Endothelial cell of umbilical vein (primary cell): ENCODE results near the gene ZBTB7C. TPM values are rescaled to one million over a fixed set of nuclear protein-coding genes. Genes with fewer than 3 reads are reported as not detected.

Source experiments
- BruUV-seq: library from RNA; stranded (reverse); fragments of 400-500 nt; replicated peaks from 2 replicates; lab custom pipeline; 2021; lab: Mats Ljungman, UMichigan
- CTCF ChIA-PET: fragments of 300-600, 350-600 bp; sonication (Branson Sonifier 250); formaldehyde crosslinking; loops from one replicate; lab custom pipeline; 2021; ENCODE audit warnings: antibody characterized with exemption, inconsistent platforms; lab: Charles Lee
- POLR2A ChIA-PET: fragments of 300-600, 350-600 bp; sonication (Branson Sonifier 250); formaldehyde crosslinking; loops from one replicate; lab custom pipeline; 2021; ENCODE audit warnings: antibody characterized with exemption, inconsistent platforms; lab: Charles Lee
- DNase-seq: peaks from one replicate; pipeline ENCODE4 v3.0.0-alpha.2; 2011; ENCODE audit warnings: low read depth, low spot score
- FAIRE-seq: peaks from 2 replicates; lab custom pipeline; 2011; peaks lifted over from hg19 to GRCh38; lab: Jason Lieb, UNC
- H2AFZ ChIP-seq: 2 replicates; pipeline ENCODE4 v1.6.0; 2012; ENCODE audit warnings: low read depth, low read length, control low read depth, inconsistent platforms
- H3K27ac ChIP-seq: 2 replicates; pipeline ENCODE4 v1.5.1; 2011; ENCODE audit warnings: low read depth, mild to moderate bottlenecking, control low read depth, low read length, moderate library complexity; ENCODE audit not compliant: insufficient read depth
- H3K27me3 ChIP-seq, 2 experiments: 2 replicates each; pipeline versions ENCODE4 v1.6.0 to v1.6.1; 2011; ENCODE audit warnings: low read length in 2 of 2, mixed read lengths in 1 of 2; ENCODE audit not compliant: control insufficient read depth in 2 of 2, insufficient read depth in 2 of 2
- H3K36me3 ChIP-seq, 2 experiments: 2 replicates in 1 of 2; 3 replicates in 1 of 2; pipeline ENCODE4 v1.5.1; 2011; ENCODE audit warnings: low read length in 2 of 2, mild to moderate bottlenecking in 1 of 2, moderate library complexity in 1 of 2; ENCODE audit not compliant: control insufficient read depth in 2 of 2, insufficient read depth in 2 of 2; ENCODE audit errors: extremely low read depth in 1 of 2
- H3K4me1 ChIP-seq: 3 replicates; pipeline ENCODE4 v1.5.1; 2011; ENCODE audit warnings: mild to moderate bottlenecking, low read length; ENCODE audit not compliant: control insufficient read depth, insufficient read depth; ENCODE audit errors: extremely low read depth
- H3K4me2 ChIP-seq: 2 replicates; pipeline ENCODE4 v1.6.1; 2011; ENCODE audit warnings: low read length, control low read depth, mixed read lengths; ENCODE audit not compliant: insufficient read depth
- H3K4me3 ChIP-seq, 3 experiments: fragments of 200-600 bp in 1 of 3; sonication (generic), shearing (Covaris generic) in 1 of 3; replicated peaks in 1 of 3; 2 replicates each; pipeline ENCODE4 v1.5.1; 2011 to 2016; ENCODE audit warnings: control low read depth in 3 of 3, low read length in 3 of 3, mild to moderate bottlenecking in 2 of 3, inconsistent platforms in 1 of 3, low read depth in 1 of 3, moderate library complexity in 1 of 3; ENCODE audit not compliant: insufficient read depth in 1 of 3
- H3K79me2 ChIP-seq: 2 replicates; pipeline ENCODE4 v1.6.0; 2012; ENCODE audit warnings: low read length, inconsistent platforms; ENCODE audit not compliant: control insufficient read depth, insufficient read depth
- H3K9ac ChIP-seq: replicated peaks from 2 replicates; pipeline ENCODE3; 2011; ENCODE audit warnings: low read length, control low read depth; ENCODE audit not compliant: insufficient read depth; ENCODE audit errors: extremely low read depth
- H3K9me1 ChIP-seq: replicated peaks from 3 replicates; pipeline ENCODE4 v1.6.0; 2011; ENCODE audit warnings: mild to moderate bottlenecking, low read length; ENCODE audit not compliant: control insufficient read depth, insufficient read depth; ENCODE audit errors: extremely low read depth
- H3K9me3 ChIP-seq: replicated peaks from 2 replicates; pipeline ENCODE4 v1.5.1; 2012; ENCODE audit warnings: low read length, inconsistent platforms; ENCODE audit not compliant: control insufficient read depth, insufficient read depth
- H4K20me1 ChIP-seq: replicated peaks from 2 replicates; pipeline ENCODE3; 2011; ENCODE audit warnings: mild to moderate bottlenecking, low read length; ENCODE audit not compliant: control insufficient read depth, insufficient read depth; ENCODE audit errors: extremely low read depth
- EZH2 ChIP-seq: IDR thresholded peaks from 2 replicates; pipeline ENCODE4 v1.6.1; 2012; ENCODE audit warnings: borderline replicate concordance, low read depth, mild to moderate bottlenecking, moderate library complexity, low read length, inconsistent platforms; ENCODE audit not compliant: severe bottlenecking
- FOS ChIP-seq: IDR thresholded peaks from 2 replicates; pipeline ENCODE4 v1.6.1; 2011; ENCODE audit warnings: mild to moderate bottlenecking, low read length, moderate library complexity, borderline replicate concordance; ENCODE audit not compliant: insufficient read depth
- JUN ChIP-seq: IDR thresholded peaks from 2 replicates; pipeline ENCODE4 v1.6.1; 2011; ENCODE audit warnings: borderline replicate concordance, low read depth; ENCODE audit not compliant: insufficient read length, insufficient read depth
- POLR2AphosphoS5 ChIP-seq: IDR thresholded peaks from 2 replicates; pipeline ENCODE4 v1.6.1; 2012; ENCODE audit warnings: low read depth, mild to moderate bottlenecking, control low read depth, low read length, moderate library complexity; ENCODE audit not compliant: insufficient read depth
- dilution Hi-C: fragments of 300-500 bp; cut with MboI; formaldehyde crosslinking; loops from one replicate; pipeline ENCODE4 v1.15.0; 2019; ENCODE audit warnings: low sequenced_read_pairs; ENCODE audit not compliant: extremely low pct_ligation_motif_present
- intact Hi-C: fragments of 100-400 bp; cut with micrococcal nuclease; formaldehyde crosslinking; loops from one replicate; pipeline ENCODE4 v1.10.0; 2022
- polyA plus RNA-seq, 4 experiments: library from polyadenylated mRNA; depleted of rRNA in 3 of 4; stranded (reverse) in 3 of 4; unstranded in 1 of 4; fragments of >200 nt; gene quantifications; 2 replicates each; pipeline versions ENCODE4 v1.2.1 to v1.2.3, GENCODE V29; 2011 to 2012; ENCODE audit warnings: missing spikeins in 1 of 4
- total RNA-seq: library from RNA; stranded (reverse); gene quantifications from 2 replicates; pipeline ENCODE4 v1.2.3, GENCODE V29; 2021
- TF ChIP-seq, protein P1 (sequence below), 2 donors: IDR thresholded peaks; 1 replicate in 1 of 2; 2 replicates in 1 of 2; pipeline ENCODE4 v1.5.1; 2011; ENCODE audit warnings: low read length in 2 of 2, mild to moderate bottlenecking in 2 of 2, moderate library complexity in 2 of 2, control low read depth in 1 of 2, inconsistent platforms in 1 of 2, low read depth in 1 of 2; ENCODE audit not compliant: insufficient read depth in 1 of 2; ENCODE audit errors: extremely low read depth in 1 of 2

The ZBTB7C gene
- total and polyA plus RNA-seq, 2 donors (not counting 3 experiments of a cell fraction or from before 2014, with no cell fraction given), result not detected

DNA sequence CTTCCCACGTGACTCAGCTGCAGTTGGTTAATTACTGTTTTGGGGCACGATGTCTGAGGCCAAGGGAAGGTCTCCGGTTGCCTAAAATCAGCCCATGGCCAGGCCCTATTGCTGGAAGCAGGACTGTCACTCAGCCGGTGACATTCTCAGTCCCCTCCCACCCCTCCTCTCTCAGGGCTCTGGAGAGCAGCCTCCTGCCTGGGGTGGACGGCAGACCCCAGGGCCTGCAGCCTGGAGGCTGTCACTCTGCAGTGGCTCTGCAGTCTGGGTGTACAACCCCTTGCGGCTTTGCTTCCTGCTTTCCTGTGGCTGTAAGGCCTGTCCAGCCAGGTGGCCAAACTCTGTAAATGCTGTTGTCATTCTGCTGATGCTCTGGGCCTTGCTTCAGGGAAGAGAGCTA lies 32.8 kb downstream of the ZBTB7C start:
- dilution Hi-C loops, result no loop called here
- no peak for FAIRE-seq

DNA sequence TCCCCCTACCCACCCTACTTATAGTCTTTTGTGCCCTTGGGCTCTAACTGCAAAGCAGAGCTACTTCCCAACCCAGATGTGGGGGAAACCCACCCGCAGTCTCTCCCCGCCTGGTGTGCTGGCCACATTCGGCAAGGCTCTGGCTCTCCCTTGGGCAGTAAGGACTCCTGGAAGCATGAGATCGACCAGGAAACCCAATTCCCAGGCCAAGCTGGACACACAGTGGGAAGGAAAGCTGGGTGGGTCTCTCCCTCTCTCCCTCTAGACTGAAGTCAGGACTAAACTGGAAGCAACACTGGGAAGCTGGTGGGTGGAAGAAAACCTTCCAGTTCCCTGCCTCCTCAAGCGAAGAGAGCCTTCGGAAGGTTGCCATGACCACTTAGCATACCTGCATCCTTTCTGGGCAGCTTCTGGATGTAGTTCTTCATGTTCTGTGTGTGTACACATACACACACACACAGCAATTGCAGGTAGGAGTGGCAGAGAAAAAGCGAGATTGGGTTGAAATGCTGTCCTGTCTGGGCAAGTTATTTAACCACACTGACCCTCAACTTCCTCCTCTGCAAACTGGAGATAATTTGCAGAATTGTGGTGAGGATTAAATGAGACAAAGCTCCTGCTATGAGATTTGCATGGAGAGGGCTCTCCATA lies 33.9 kb downstream of the ZBTB7C start:
- Histone ChIP-seq H3K4me2 (no peak overlapping the region), H3K9ac (no peak overlapping the region), H2AFZ (no peak overlapping the region), H4K20me1 (no peaks in the 10 kb centered on the region), H3K4me1 (no peaks in the 10 kb centered on the region), H3K9me3 (no peaks in the 10 kb centered on the region), H3K9me1 (no peaks in the 10 kb centered on the region), H3K27ac (no peak overlapping the region), H3K4me3 (no peak overlapping the region), H3K79me2 (no peaks in the 10 kb centered on the region), H3K27me3 (peaks cover 0 to 12% of the 10 kb centered on the region in 2 experiments), H3K36me3 (no peaks in the 10 kb centered on the region)
- CTCF ChIA-PET, result interaction anchor here (0.6 kb wide), 1 partner anchor 29 kb away, joined by 4 read pairs; no protein-coding TSS in a partner anchor
- BruUV-seq, result no TSS peak
- POLR2A ChIA-PET, result no interaction called here
- DNase-seq (no peak), FAIRE-seq (no peak)
- TF ChIP-seq JUN (no peak), POLR2AphosphoS5 (no peak), FOS (no peak)
- dilution Hi-C loops (no loop called here), intact Hi-C loops (no loop called here)

More for the DNA sequence above, 32.8 kb downstream of the ZBTB7C start:
- no peaks in the 10 kb centered on the region for H3K36me3 ChIP-seq
- H3K79me2 ChIP-seq, result no peaks in the 10 kb centered on the region
- H3K9me3 ChIP-seq, result no peaks in the 10 kb centered on the region
- H2AFZ ChIP-seq, result no peak overlapping the region
- BruUV-seq, result no TSS peak
- H3K4me2 ChIP-seq, result no peak overlapping the region
- no peaks in the 10 kb centered on the region for H3K4me1 ChIP-seq
- no peak overlapping the region for H3K4me3 ChIP-seq
- ChIA-PET CTCF (no interaction called here), POLR2A (no interaction called here)
- no peak overlapping the region for H3K27ac ChIP-seq
- peaks cover 0 to 12% of the 10 kb centered on the region in 2 experiments for H3K27me3 ChIP-seq
- no peaks in the 10 kb centered on the region for H4K20me1 ChIP-seq
- intact Hi-C loops, result no loop called here
- TF ChIP-seq EZH2, result no peak
- TF ChIP-seq, protein P1, sequence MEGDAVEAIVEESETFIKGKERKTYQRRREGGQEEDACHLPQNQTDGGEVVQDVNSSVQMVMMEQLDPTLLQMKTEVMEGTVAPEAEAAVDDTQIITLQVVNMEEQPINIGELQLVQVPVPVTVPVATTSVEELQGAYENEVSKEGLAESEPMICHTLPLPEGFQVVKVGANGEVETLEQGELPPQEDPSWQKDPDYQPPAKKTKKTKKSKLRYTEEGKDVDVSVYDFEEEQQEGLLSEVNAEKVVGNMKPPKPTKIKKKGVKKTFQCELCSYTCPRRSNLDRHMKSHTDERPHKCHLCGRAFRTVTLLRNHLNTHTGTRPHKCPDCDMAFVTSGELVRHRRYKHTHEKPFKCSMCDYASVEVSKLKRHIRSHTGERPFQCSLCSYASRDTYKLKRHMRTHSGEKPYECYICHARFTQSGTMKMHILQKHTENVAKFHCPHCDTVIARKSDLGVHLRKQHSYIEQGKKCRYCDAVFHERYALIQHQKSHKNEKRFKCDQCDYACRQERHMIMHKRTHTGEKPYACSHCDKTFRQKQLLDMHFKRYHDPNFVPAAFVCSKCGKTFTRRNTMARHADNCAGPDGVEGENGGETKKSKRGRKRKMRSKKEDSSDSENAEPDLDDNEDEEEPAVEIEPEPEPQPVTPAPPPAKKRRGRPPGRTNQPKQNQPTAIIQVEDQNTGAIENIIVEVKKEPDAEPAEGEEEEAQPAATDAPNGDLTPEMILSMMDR (IDR thresholded peaks at IDR 0.05; ENCODE audit: extremely low read depth in 1 of 2, insufficient read depth in 1 of 2, low read depth in 1 of 2, low read length in 2 of 2), result no peak
- no peak for TF ChIP-seq POLR2AphosphoS5
- TF ChIP-seq FOS, result no peak
- H3K9ac ChIP-seq, result no peak overlapping the region
- DNase-seq, result no peak
- no peaks in the 10 kb centered on the region for H3K9me1 ChIP-seq
